GM06990 (cell line): Measurements from ENCODE around the gene SLC35G6.

Experiments used
- DNase-seq: peaks from one replicate; pipeline ENCODE4 v3.0.0-alpha.2; 2011; ENCODE audit not compliant: insufficient read length; ENCODE audit errors: extremely low read depth
- H3K27me3 ChIP-seq: replicated peaks from 2 replicates; pipeline ENCODE4 v1.6.0; 2011; ENCODE audit warnings: low read length; ENCODE audit not compliant: control insufficient read depth, insufficient read depth
- H3K36me3 ChIP-seq: 2 replicates; pipeline ENCODE4 v1.5.1; 2011; ENCODE audit warnings: low read length; ENCODE audit not compliant: control insufficient read depth, insufficient read depth
- H3K4me3 ChIP-seq: replicated peaks from 2 replicates; pipeline ENCODE4 v1.5.1; 2011; ENCODE audit warnings: low read depth, mild to moderate bottlenecking, control low read depth, low read length
- TF ChIP-seq, protein P1 (sequence below): IDR thresholded peaks from 2 replicates; pipeline ENCODE4 v1.5.1; 2011; ENCODE audit warnings: low read length, control low read depth, mild to moderate bottlenecking, inconsistent platforms; ENCODE audit not compliant: insufficient read depth, poor library complexity, severe bottlenecking

Gene SLC35G6

GRCh38 chr17:7503521-7503920 is 22.3 kb downstream of the SLC35G6 start:
- DNase-seq = no peak
- peaks cover 46% of the 10 kb centered on the region for H3K36me3 ChIP-seq

GRCh38 chr17:7508145-7508544 is 26.9 kb downstream of the SLC35G6 start:
- TF ChIP-seq, protein P1, sequence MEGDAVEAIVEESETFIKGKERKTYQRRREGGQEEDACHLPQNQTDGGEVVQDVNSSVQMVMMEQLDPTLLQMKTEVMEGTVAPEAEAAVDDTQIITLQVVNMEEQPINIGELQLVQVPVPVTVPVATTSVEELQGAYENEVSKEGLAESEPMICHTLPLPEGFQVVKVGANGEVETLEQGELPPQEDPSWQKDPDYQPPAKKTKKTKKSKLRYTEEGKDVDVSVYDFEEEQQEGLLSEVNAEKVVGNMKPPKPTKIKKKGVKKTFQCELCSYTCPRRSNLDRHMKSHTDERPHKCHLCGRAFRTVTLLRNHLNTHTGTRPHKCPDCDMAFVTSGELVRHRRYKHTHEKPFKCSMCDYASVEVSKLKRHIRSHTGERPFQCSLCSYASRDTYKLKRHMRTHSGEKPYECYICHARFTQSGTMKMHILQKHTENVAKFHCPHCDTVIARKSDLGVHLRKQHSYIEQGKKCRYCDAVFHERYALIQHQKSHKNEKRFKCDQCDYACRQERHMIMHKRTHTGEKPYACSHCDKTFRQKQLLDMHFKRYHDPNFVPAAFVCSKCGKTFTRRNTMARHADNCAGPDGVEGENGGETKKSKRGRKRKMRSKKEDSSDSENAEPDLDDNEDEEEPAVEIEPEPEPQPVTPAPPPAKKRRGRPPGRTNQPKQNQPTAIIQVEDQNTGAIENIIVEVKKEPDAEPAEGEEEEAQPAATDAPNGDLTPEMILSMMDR = no peak
- H3K4me3 ChIP-seq = no peak overlapping the region
- no peaks in the 10 kb centered on the region for H3K27me3 ChIP-seq
- H3K36me3 ChIP-seq = peaks cover 43% of the 10 kb centered on the region
- no peak for DNase-seq

More at GRCh38 chr17:7503521-7503920, 22.3 kb downstream of the SLC35G6 start:
- TF ChIP-seq, protein P1 = no peak
- Histone ChIP-seq H3K4me3 (no peak overlapping the region), H3K27me3 (no peaks in the 10 kb centered on the region)

DNA sequence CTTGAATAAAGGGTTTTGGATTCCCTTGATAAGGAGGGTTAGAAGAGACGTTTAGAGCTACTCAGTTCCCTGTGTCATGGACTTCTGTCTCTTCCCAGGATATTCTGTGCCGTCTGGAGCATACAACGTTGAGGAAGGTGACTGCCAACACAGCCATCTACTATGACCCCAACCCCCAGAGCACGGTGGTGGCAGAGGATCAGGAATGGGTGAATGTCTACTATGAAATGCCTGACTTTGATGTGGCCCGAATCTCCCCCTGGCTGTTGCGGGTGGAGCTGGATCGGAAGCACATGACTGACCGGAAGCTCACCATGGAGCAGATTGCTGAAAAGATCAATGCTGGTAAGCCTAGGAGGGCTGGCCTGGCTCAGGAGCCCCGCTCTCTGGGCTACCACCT is 27.6 kb downstream of the SLC35G6 start:
- Histone ChIP-seq H3K36me3 (peaks cover 44% of the 10 kb centered on the region), H3K27me3 (no peaks in the 10 kb centered on the region), H3K4me3 (no peak overlapping the region)
- TF ChIP-seq, protein P1 = no peak
- no peak for DNase-seq

- H3K36me3 ChIP-seq = peaks cover 44% of the 10 kb centered on the region
- H3K27me3 ChIP-seq = no peaks in the 10 kb centered on the region
- H3K4me3 ChIP-seq = no peak overlapping the region
- TF ChIP-seq, protein P1 = no peak
- DNase-seq = no peak
These were observed 28.7 kb downstream of the SLC35G6 start for GRCh38 chr17:7509937-7510336.

GRCh38 chr17:7511108-7511507 is 29.9 kb downstream of the SLC35G6 start:
- Histone ChIP-seq H3K27me3 (no peaks in the 10 kb centered on the region), H3K4me3 (no peak overlapping the region), H3K36me3 (peaks cover 44% of the 10 kb centered on the region)
- TF ChIP-seq, protein P1 = no peak
- no peak for DNase-seq

DNA sequence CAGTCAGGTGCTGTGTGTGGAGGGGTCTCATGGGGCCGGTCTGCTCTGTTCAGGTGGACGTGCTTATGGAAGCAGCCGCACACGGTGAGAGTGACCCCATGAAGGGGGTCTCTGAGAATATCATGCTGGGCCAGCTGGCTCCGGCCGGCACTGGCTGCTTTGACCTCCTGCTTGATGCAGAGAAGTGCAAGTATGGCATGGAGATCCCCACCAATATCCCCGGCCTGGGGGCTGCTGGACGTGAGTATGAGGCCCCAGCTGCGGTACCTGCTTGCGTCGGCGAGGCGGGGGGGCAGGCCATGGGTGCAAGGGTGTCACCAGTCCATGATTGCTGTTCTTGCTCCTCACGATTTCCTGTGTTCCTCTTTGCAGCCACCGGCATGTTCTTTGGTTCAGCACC is 30.9 kb downstream of the SLC35G6 start:
- Histone ChIP-seq H3K27me3 (no peaks in the 10 kb centered on the region), H3K36me3 (peaks cover 43% of the 10 kb centered on the region), H3K4me3 (no peak overlapping the region)
- DNase-seq = no peak
- TF ChIP-seq, protein P1 = no peak
